H1 (cell line): Measurements from ENCODE around the gene PRC1. TPM values are rescaled to one million over a fixed set of nuclear protein-coding genes. Genes with fewer than 3 reads are reported as not detected.
A peak's percentile ranks its signal among the peaks of the same experiment; 100 is the strongest.

Experiments used
- ASH2L ChIP-seq: fragments of 200-600, 300-600 bp; sonication (generic); IDR thresholded peaks from one replicate; pipeline ENCODE4 v1.7.1; 2017; ENCODE audit warnings: low read length
- BACH1 ChIP-seq: IDR thresholded peaks from 2 replicates; pipeline ENCODE4 v1.6.1; 2012; ENCODE audit warnings: low read length, improper control_type of control experiment
- BRCA1 ChIP-seq: IDR thresholded peaks from 2 replicates; pipeline ENCODE4 v1.6.1; 2012; ENCODE audit warnings: low read depth, low read length, improper control_type of control experiment
- CBX8 ChIP-seq: fragments of 300-800, 300-1000 bp; sonication (generic); IDR thresholded peaks from 2 replicates; pipeline ENCODE4 v1.7.1; 2016; ENCODE audit warnings: low read depth, low read length, borderline replicate concordance
- CHD1 ChIP-seq: IDR thresholded peaks from 2 replicates; pipeline ENCODE4 v1.6.1; 2012; ENCODE audit warnings: low read depth, low read length, improper control_type of control experiment
- CTBP2 ChIP-seq: IDR thresholded peaks from 2 replicates; pipeline ENCODE4 v1.7.0; 2011; ENCODE audit warnings: borderline replicate concordance, mild to moderate bottlenecking, moderate library complexity, mixed read lengths, low read length; ENCODE audit not compliant: insufficient read depth, insufficient read length
- EGR1 ChIP-seq: IDR thresholded peaks from 2 replicates; pipeline ENCODE4 v1.6.1; 2011; ENCODE audit warnings: low read depth, low read length, borderline replicate concordance
- GTF2F1 ChIP-seq: IDR thresholded peaks from 2 replicates; pipeline ENCODE4 v1.6.1; 2012; ENCODE audit warnings: low read depth, low read length, improper control_type of control experiment, borderline replicate concordance
- MAFK ChIP-seq: IDR thresholded peaks from 2 replicates; pipeline ENCODE4 v1.6.1; 2012; ENCODE audit warnings: low read depth, mild to moderate bottlenecking, improper control_type of control experiment, low read length
- MAX ChIP-seq: IDR thresholded peaks from 2 replicates; pipeline ENCODE4 v1.6.1; 2012; ENCODE audit warnings: inconsistent platforms
- NRF1 ChIP-seq: IDR thresholded peaks from 2 replicates; pipeline ENCODE4 v1.6.1; 2011; ENCODE audit warnings: mild to moderate bottlenecking, low read depth, low read length, improper control_type of control experiment
- POLR2A ChIP-seq, 2 experiments: IDR thresholded peaks; 1 replicate in 1 of 2; 2 replicates in 1 of 2; pipeline ENCODE4 v1.6.1; 2011; ENCODE audit warnings: low read depth in 2 of 2, low read length in 2 of 2, mild to moderate bottlenecking in 2 of 2; ENCODE audit errors: control extremely low read depth in 1 of 2
- RAD21 ChIP-seq, 2 experiments: IDR thresholded peaks in 1 of 2; conservative IDR thresholded peaks in 1 of 2; 2 replicates each; pipeline ENCODE4 v1.6.1; 2011; ENCODE audit warnings: low read depth in 2 of 2, low read length in 2 of 2, improper control_type of control experiment in 1 of 2, inconsistent platforms in 1 of 2, mild to moderate bottlenecking in 1 of 2, moderate library complexity in 1 of 2
- RBBP5 ChIP-seq: IDR thresholded peaks from 2 replicates; pipeline ENCODE4 v1.7.1; 2012; ENCODE audit warnings: low read depth, mild to moderate bottlenecking, inconsistent platforms, low read length, moderate library complexity, borderline replicate concordance
- RFX5 ChIP-seq: IDR thresholded peaks from 2 replicates; pipeline ENCODE4 v1.6.1; 2011; ENCODE audit warnings: low read depth, low read length, improper control_type of control experiment, borderline replicate concordance
- SP2 ChIP-seq: IDR thresholded peaks from 2 replicates; pipeline ENCODE4 v1.6.1; 2012; ENCODE audit warnings: mild to moderate bottlenecking, low read length, inconsistent platforms
- TAF1 ChIP-seq: IDR thresholded peaks from 2 replicates; pipeline ENCODE4 v1.6.1; 2011; ENCODE audit warnings: mild to moderate bottlenecking, low read depth, low read length
- YY1 ChIP-seq: IDR thresholded peaks from 2 replicates; pipeline ENCODE4 v1.6.1; 2011; ENCODE audit warnings: low read depth, mild to moderate bottlenecking, low read length
- ZNF274 ChIP-seq: IDR thresholded peaks from 2 replicates; pipeline ENCODE4 v1.7.0; 2012; ENCODE audit warnings: low read length, borderline replicate concordance; ENCODE audit errors: extremely low read depth
- polyA plus RNA-seq, 7 experiments: library from polyadenylated mRNA; depleted of rRNA in 3 of 7; stranded (reverse) in 5 of 7; unstranded in 2 of 7; fragments of >200 nt in 5 of 7; fragments of 200-250 nt in 2 of 7; gene quantifications; 1 replicate in 5 of 7; 2 replicates in 1 of 7; 4 replicates in 1 of 7; pipeline versions ENCODE4 v1.2.1 to v1.2.3, GENCODE V29; 2011 to 2013; ENCODE audit warnings: missing spikeins in 2 of 7, mixed read lengths in 2 of 7
- total RNA-seq: library from RNA; stranded (reverse); fragmentation: NEBNext Ultra II Directional; extraction: Animal tissue kit (Norgen Biotek cat#: 25700); gene quantifications from 2 replicates; pipeline ENCODE4 v1.2.1, GENCODE V29; 2021
- TF ChIP-seq, protein P1 (sequence below): IDR thresholded peaks from 2 replicates; pipeline ENCODE4 v1.6.1; 2012; ENCODE audit warnings: inconsistent platforms

PRC1 gene
- total and polyA plus RNA-seq, 2 of the 8 experiments (the other 6 are each of a cell fraction or from before 2014, with no cell fraction given), result 90.7 to 181 TPM

DNA sequence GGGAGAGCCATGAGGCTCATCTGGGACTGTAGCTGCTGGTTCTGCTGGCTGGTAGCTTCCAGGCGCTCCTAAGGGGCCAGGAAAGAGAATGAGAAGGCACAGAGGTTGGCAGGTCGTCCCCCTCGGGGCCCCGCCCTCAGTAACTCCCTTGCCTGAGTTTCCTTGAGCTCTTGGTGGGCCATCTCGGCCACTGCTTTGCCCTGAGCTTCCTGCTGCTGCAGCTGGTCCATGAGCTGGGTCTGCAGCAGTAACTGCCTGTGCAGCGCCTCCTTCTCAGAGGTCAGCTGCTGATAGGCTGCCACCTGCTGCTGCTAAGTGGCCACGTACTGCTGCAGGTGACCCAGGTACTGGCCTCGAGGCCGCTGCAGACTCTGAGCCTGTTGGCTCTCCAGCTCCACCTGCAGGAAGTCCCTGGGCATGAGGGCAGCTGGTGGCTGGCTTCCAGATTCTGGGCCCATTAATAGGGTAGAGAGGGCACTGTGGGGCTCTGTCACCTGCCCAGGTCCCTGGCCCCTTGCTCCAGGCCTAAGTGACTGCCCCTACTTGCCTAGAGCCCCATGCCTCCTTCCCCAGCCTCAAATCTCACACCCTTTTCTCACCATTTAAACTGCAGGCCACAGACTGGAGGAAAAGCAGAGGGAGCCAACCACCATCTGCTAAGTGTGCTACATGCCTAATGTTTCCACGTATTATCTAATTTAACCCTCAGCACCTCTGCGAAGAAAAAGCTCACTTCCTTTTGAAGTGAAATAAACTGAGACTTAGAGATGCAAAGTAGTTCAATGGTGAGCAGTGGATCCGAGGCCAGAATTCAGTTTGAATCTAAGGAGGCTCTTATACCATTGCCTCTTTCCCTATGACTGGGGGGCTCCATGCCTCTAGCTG is 38.8 kb upstream of the PRC1 start (continued):
- no peak for TF ChIP-seq BACH1
- peak; percentile 65 to 74 for TF ChIP-seq RAD21 (IDR thresholded peaks at IDR 0.05 in 1 of 2, conservative IDR thresholded peaks at IDR 0.05 in 1 of 2; ENCODE audit: low read depth in 2 of 2, low read length in 2 of 2)
- TF ChIP-seq RFX5, result no peak
- TF ChIP-seq MAFK, result no peak
- no peak for TF ChIP-seq NRF1
- no peak for TF ChIP-seq CBX8
- no peak for TF ChIP-seq RBBP5
- TF ChIP-seq POLR2A (IDR thresholded peaks at IDR 0.05; ENCODE audit: control extremely low read depth in 1 of 2, low read depth in 2 of 2, low read length in 2 of 2), result no peak
- TF ChIP-seq BRCA1, result no peak
- TF ChIP-seq, protein P1, sequence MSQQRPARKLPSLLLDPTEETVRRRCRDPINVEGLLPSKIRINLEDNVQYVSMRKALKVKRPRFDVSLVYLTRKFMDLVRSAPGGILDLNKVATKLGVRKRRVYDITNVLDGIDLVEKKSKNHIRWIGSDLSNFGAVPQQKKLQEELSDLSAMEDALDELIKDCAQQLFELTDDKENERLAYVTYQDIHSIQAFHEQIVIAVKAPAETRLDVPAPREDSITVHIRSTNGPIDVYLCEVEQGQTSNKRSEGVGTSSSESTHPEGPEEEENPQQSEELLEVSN, result peak; percentile 56; the same call in 1 of the 2 replicates
- TF ChIP-seq ZNF274, result no peak
- peak; percentile 49; the same call in 1 of the 2 replicates for TF ChIP-seq TAF1
- peak; percentile 86 for TF ChIP-seq MAX
- TF ChIP-seq SP2, result no peak
- no peak for TF ChIP-seq EGR1
- no peak for TF ChIP-seq CHD1
- 0 out of 2 replicates have a peak, but pooled peaks have one; percentile 18 for TF ChIP-seq YY1
- no peak for TF ChIP-seq CTBP2
- TF ChIP-seq GTF2F1, result no peak
- no peak for TF ChIP-seq ASH2L
